Astrocyte (in vitro differentiated cells and primary cell): ENCODE measurements around the gene ZMAT3.

Experiments used
- CTCF ChIP-seq: IDR thresholded peaks from 2 replicates; pipeline ENCODE4 v1.5.1; 2011; ENCODE audit warnings: low read depth, mild to moderate bottlenecking, inconsistent platforms, low read length, moderate library complexity; ENCODE audit not compliant: insufficient read depth
- EZH2 ChIP-seq: IDR thresholded peaks from 2 replicates; pipeline ENCODE4 v1.6.1; 2012; ENCODE audit warnings: mild to moderate bottlenecking, low read length, inconsistent platforms; ENCODE audit not compliant: insufficient read depth

GRCh38 chr3:179091113-179091512 is 19.5 kb upstream of the ZMAT3 start:
- TF ChIP-seq CTCF = no peak
- no peak for TF ChIP-seq EZH2
